Left lung (tissue), 10 donors: ENCODE results near the gene KHDRBS2. TPM values are rescaled to one million over a fixed set of nuclear protein-coding genes. Genes with fewer than 3 reads are reported as not detected.

ENCODE experiments used
- ATAC-seq: fragments of 200-7000 bp; cut with Tn5 transposase; one replicate; pipeline ENCODE4 v1.9.1; 2020; ENCODE audit warnings: moderate library complexity
- DNase-seq, 4 donors: peaks; one replicate each; pipeline ENCODE4 v3.0.0-alpha.2; 2013 to 2020
- H3K27ac ChIP-seq, 2 donors: fragments of 200-600 bp; sonication (generic) in 1 of 2; one replicate each; pipeline versions ENCODE4 v1.5.0 to v1.8.0; 2020 to 2021
- H3K27me3 ChIP-seq, 2 donors: fragments of 200-600 bp; sonication (generic) in 1 of 2; one replicate each; pipeline versions ENCODE4 v1.5.0 to v1.8.0; 2020 to 2021
- H3K36me3 ChIP-seq, 2 donors: fragments of 200-600 bp; sonication (generic) in 1 of 2; one replicate each; pipeline versions ENCODE4 v1.5.0 to v1.8.0; 2020 to 2021
- H3K4me1 ChIP-seq, 2 donors: fragments of 200-600 bp; one replicate each; pipeline ENCODE4 v1.8.0; 2021
- H3K4me3 ChIP-seq, 2 donors: fragments of 200-600 bp; sonication (generic) in 1 of 2; one replicate each; pipeline versions ENCODE4 v1.5.0 to v1.8.0; 2020 to 2021; ENCODE audit warnings: mild to moderate bottlenecking in 1 of 2
- H3K9me3 ChIP-seq, 2 donors: fragments of 200-600 bp; sonication (generic) in 1 of 2; one replicate each; pipeline versions ENCODE4 v1.5.0 to v1.8.0; 2020 to 2021
- intact Hi-C, 2 donors: fragments of 100-400 bp; cut with DNase I; formaldehyde crosslinking; loops; one replicate each; pipeline versions ENCODE4 v1.11.2 to v1.14.2; 2022
- polyA plus RNA-seq, 6 donors: library from polyadenylated mRNA; unstranded; fragments of 120-200 nt; gene quantifications; one replicate each; pipeline ENCODE4 v1.2.1, GENCODE V29; 2013; ENCODE audit not compliant: insufficient read length in 6 of 6
- total RNA-seq, 2 donors: library from RNA; stranded (reverse); fragmentation: NEBNext Ultra II Directional; extraction: Animal tissue kit (Norgen Biotek cat#: 25700); gene quantifications; one replicate each; pipeline ENCODE4 v1.2.1, GENCODE V29; 2021
- TF ChIP-seq, protein P1 (sequence below), 2 donors: fragments of 200-600 bp; sonication (generic) in 1 of 2; IDR thresholded peaks; one replicate each; pipeline versions ENCODE4 v1.5.0 to v1.8.0; 2021; ENCODE audit warnings: antibody characterized with exemption in 2 of 2
- donor health status: DM: no; HTN: yes; CAD: no.
- donor health status: DM: no; HTN: no; CAD: no.

KHDRBS2 gene
- total and polyA plus RNA-seq, 8 donors: 3.5 to 12.9 (median 8.7) TPM

DNA sequence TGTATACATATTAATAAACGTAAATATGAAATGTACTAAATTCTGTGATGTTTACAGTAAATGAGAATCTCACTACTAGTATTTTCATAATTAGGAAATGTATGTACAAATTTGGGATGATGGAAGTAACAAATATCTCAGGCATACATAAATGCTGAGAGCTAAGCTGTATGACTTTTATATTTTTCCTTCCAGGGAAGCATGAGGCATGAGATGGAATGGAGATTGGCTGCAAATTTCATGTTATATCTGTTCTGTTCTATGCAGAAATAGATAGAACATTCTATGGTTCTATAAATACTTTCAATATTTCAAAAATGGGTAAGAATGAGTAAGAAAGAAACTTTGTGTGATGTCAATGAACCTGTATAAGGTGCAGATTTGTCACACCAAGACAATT is 335.2 kb downstream of the KHDRBS2 start:
- H3K4me3 ChIP-seq: no peak overlapping the region
- H3K27me3 ChIP-seq: no peaks in the 10 kb centered on the region
- intact Hi-C loops: no loop called here
- TF ChIP-seq, protein P1, sequence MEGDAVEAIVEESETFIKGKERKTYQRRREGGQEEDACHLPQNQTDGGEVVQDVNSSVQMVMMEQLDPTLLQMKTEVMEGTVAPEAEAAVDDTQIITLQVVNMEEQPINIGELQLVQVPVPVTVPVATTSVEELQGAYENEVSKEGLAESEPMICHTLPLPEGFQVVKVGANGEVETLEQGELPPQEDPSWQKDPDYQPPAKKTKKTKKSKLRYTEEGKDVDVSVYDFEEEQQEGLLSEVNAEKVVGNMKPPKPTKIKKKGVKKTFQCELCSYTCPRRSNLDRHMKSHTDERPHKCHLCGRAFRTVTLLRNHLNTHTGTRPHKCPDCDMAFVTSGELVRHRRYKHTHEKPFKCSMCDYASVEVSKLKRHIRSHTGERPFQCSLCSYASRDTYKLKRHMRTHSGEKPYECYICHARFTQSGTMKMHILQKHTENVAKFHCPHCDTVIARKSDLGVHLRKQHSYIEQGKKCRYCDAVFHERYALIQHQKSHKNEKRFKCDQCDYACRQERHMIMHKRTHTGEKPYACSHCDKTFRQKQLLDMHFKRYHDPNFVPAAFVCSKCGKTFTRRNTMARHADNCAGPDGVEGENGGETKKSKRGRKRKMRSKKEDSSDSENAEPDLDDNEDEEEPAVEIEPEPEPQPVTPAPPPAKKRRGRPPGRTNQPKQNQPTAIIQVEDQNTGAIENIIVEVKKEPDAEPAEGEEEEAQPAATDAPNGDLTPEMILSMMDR (IDR thresholded peaks at IDR 0.05): no peak
- no peak overlapping the region for H3K27ac ChIP-seq
- peaks cover 0 to 7% of the 10 kb centered on the region in 2 donors for H3K9me3 ChIP-seq
- no peaks in the 10 kb centered on the region for H3K36me3 ChIP-seq
- no peaks in the 10 kb centered on the region for H3K4me1 ChIP-seq
- ATAC-seq (no peak), DNase-seq (no peak)

DNA sequence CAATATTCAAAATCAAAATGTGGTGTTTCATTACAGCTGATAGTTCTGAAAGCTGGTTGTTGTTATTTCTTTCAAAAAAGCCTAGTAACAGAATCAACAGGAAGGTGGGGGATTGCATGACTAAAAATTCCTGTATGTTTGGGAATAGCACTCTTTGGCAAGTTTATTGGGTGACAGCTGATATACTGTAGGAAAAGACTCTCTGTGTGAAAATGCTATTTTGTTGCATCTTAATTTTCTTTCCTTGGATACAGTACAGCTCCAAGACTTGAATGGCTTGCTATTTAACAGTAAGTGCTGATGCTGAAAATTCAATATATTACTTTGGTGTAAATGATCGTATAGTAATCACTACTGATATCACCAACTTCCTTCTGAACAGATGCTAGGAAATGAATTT is 336.1 kb downstream of the KHDRBS2 start:
- no peak for ATAC-seq
- Histone ChIP-seq H3K27me3 (no peaks in the 10 kb centered on the region), H3K4me3 (no peak overlapping the region), H3K9me3 (peaks cover 0 to 5% of the 10 kb centered on the region in 2 donors), H3K4me1 (no peaks in the 10 kb centered on the region), H3K36me3 (no peaks in the 10 kb centered on the region), H3K27ac (no peak overlapping the region)
- DNase-seq: peak in 2 of 4 donors; percentile 15 to 24
- TF ChIP-seq, protein P1 (IDR thresholded peaks at IDR 0.05): no peak
- intact Hi-C loops: no loop called here

DNA sequence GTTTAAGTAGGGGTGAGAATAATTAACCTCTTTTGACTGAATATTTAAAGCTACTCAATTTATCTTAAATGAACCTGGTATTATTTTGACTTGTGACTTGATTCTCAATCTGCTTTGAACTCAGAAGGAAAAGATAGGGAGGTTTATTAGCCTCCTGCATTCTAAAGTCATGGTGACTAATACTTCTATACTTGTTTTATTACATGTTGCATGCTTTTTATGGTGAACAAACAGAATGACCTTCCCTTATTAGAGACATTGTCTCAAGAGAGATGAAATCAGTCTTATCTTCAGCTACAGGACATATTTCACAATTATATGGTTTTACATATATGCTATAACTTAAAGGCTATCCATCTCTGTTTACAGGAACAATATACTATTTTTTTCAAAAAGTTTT is 336.9 kb downstream of the KHDRBS2 start:
- Histone ChIP-seq H3K36me3 (no peaks in the 10 kb centered on the region), H3K4me1 (no peaks in the 10 kb centered on the region), H3K27me3 (no peaks in the 10 kb centered on the region), H3K9me3 (peaks cover 0 to 11% of the 10 kb centered on the region in 2 donors), H3K27ac (no peak overlapping the region), H3K4me3 (no peak overlapping the region)
- intact Hi-C loops: no loop called here
- ATAC-seq (no peak), DNase-seq (no peak)
- TF ChIP-seq, protein P1 (IDR thresholded peaks at IDR 0.05): no peak

- no peak for DNase-seq
- Histone ChIP-seq H3K9me3 (peaks cover 0 to 12% of the 10 kb centered on the region in 2 donors), H3K4me1 (no peaks in the 10 kb centered on the region), H3K27ac (no peak overlapping the region), H3K4me3 (no peak overlapping the region), H3K36me3 (no peaks in the 10 kb centered on the region), H3K27me3 (no peaks in the 10 kb centered on the region)
- TF ChIP-seq, protein P1 (IDR thresholded peaks at IDR 0.05): no peak
- intact Hi-C loops: no loop called here
- ATAC-seq: no peak
Observed at GRCh38 chr6:61947311-61947947, 338.6 kb downstream of the KHDRBS2 start.

DNA sequence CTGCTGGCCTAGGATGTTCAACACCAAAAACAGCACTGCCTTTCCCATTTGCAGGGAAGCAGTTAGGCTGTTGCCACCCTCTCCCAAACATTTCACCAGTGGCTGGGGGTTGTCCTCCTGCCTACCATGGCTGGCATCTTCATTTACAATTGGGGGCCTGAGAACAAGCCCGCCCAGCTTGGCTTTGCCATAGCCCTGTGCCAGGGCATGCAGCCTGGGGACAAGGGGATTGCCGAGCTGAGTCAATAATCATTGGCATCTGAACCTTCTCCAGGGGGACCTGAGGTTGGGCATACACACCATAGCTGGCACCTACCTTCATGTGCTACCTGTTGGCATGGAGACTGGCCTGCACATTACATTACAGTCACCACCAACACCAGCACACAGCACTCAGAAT is 345.1 kb downstream of the KHDRBS2 start:
- no peaks in the 10 kb centered on the region for H3K36me3 ChIP-seq
- TF ChIP-seq, protein P1 (IDR thresholded peaks at IDR 0.05): no peak
- intact Hi-C loops: no loop called here
- H3K4me3 ChIP-seq: no peak overlapping the region
- no peak overlapping the region for H3K27ac ChIP-seq
- H3K27me3 ChIP-seq: no peaks in the 10 kb centered on the region
- ATAC-seq (no peak), DNase-seq (no peak)
- no peaks in the 10 kb centered on the region for H3K4me1 ChIP-seq
- H3K9me3 ChIP-seq: peaks cover 0 to 22% of the 10 kb centered on the region in 2 donors
